T-helper 1 cell (primary cell): ENCODE measurements around the gene ELK1.
A peak's percentile ranks its signal among the peaks of the same experiment; 100 is the strongest.

Source experiments
- DNase-seq, 5 donors: peaks; one replicate each; pipeline ENCODE4 v3.0.0-alpha.2; 2012 to 2020

Gene ELK1

GRCh38 chrX:47645530-47645929, 4.8 kb downstream of the ELK1 start:
- no peak for DNase-seq

DNA sequence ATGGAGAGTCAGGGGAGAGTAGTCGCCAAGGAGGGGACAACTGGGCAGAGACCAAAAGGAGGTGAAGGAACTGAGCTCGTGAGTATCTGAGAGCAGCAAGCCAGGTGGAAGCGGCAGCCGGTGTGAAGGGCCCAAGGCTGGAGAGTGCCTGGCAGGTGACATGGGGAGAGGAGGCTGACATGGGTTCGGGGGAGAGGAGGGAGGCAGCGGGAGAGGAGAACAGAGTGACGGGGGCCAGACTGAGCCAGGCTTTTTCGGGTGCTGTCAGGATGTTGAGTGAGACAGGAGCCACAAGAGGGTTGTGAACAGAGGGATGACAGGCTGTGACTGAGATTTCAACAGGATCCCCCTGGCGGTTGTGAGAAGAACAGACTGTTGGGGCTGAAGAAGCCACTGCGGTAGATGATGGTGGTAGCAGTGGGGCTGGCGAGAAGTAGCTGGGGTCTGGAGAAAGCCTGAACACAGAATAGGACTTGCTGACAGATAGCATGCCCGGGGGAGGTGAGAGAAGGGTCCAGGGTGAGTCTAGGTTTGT, 5.7 kb downstream of the ELK1 start:
- no peak for DNase-seq

DNA sequence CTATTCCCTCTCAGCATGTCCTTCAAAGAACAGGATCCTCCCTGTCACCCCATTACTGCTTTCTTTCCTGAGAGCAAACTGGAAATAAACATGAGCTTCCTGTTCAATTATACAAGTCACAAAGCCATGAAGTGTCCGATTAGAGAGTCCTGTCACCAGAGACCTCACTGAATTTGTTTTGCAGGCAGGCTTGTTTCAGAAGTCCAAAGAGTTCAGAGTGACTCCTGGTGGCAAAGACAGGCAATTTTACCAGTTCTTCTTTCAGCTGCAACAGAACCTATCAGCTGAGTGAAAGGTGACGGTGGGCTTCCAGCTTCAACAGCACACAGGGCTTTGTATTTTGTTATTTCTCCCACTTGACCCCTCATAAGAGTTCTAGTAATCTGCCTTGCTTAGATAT, 6.4 kb downstream of the ELK1 start:
- no peak for DNase-seq

DNA sequence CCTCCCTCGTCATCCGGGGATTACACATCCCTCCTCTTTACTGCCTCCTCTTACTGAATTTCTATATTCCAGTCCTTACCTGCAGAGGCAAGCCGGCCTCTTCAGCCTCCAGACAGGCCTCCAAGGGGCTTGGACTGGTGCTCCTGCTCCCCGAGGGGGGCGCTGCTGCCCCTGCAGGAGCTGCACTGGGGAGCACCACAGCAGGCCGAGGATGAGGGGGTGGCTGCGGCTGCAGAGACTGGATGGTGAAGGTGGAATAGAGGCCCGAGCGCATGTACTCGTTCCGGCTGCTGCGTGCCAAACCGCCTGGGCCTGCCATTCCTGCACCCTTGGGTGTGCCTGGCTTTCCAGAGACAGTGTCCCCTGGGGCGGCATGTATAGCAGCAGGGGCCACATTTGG, 11.5 kb downstream of the ELK1 start:
- DNase-seq: no peak

GRCh38 chrX:47637546-47638195, 12.7 kb downstream of the ELK1 start:
- peak in 1 of 5 donors; percentile 32 for DNase-seq

DNA sequence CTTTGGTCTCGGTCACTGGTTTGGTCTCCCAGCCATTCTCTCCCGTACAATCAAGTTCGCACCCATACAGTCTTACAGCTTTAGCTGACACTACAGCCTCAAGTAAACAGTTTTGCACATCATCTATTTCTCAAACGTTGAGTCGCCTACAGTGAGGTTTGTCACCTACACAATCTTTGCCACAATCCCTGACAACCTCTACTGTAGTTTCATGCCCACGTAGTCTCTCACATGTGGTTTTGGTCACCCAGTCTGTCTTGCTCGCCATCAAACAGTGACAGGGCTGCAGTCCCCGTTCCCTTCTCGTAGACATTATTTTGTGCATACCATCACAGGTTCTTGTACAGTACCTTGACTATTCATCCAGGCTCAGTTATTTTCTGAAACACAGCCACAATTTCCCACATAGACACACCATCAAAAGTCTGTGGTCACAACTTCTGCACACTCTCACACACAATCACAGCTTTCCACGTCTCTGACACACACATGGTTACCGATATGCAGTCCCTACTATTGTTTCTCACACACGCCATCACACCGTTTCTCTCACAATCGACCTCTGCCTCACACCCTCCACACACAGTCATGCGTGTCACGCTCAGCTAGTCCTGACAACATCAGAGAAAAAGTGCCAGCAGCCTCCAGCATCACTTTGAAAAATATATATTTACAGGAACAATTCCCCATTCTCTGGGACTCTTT, 15.3 kb downstream of the ELK1 start:
- peak in 1 of 5 donors; percentile 28 for DNase-seq

- no peak for DNase-seq
These were observed 16.4 kb downstream of the ELK1 start for GRCh38 chrX:47633689-47634590.

DNA sequence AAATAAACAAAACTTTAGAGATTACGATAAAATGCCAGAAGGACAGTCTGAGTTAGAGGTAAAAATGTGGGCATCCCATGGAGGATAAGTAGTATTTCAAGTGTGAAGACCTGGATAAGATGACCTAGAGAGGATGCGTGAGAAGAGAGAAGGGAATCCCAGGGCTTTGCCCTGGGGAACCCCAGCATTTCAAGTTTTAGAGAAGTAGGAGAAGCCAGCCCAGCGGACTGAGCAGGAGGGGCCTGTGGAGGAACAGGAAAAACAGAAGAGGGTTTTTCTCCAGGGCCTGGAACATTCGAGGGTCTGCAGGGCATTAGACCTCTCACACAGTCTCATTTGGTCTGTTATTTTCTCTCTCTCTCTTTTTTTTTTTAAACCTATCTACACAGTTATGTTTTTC, 17.7 kb downstream of the ELK1 start:
- DNase-seq: no peak

DNA sequence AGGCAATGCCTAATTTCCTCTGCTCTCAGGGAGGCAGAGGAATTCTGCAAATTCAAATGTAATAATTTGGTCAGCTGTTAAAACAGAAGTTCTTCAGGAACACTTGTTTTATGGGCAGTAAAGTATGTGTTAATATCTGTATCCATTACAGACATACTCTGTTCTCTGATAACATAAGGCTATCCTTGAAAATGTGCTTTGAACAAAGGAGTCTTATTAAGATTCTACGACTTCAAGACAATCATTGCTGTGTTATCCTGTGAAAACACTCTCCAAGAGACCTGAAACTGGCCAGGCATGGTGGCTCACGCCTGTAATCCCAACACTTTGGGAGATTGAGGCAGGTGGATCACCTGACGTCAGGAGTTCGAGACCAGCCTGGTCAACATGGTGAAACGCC, 18.7 kb downstream of the ELK1 start:
- no peak for DNase-seq

DNA sequence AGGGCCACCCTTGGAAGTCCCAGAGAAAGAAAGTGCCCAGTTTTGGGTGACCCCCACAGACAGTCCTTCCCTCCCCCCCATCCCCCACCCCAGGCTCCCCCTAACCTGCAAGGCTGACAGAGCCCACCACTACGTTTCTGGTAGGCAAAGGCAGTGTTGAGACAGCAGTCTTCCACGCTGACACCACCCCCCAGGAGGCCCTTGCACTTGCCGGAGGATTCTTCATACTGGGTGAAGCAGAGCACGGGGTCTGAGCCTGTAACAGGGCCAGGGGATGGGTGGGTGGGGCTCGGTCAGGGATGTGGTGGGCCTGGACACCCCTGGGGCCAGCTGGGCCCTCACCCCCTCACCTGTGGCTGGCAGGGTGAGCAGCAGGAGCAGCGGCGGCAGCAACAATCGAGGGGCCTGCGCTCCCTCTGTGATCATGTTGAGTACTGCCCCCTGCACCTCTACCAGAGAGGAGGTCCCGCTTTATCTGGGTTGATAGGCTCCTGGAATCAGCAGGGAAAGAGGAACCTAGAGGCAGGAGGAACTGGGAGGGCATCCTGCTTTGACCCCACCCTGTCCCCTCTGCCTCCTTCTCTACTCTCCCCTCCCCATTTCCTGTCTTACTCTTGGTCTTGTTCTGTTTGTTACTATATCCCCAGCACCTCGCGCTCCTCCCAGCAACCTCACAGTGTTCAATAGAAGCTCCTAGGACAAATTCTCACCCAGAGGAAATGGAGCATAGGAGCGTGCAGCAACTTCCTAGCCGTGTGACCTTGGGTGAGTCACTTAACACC, 20.8 kb downstream of the ELK1 start, which contains the start of gene CFP:
Gene CFP (minus strand): TSS at position 512 of the 782 bp plus-strand sequence. CDS start 86 bp downstream, at position 426.
- DNase-seq: peak in 1 of 5 donors; percentile 25

DNA sequence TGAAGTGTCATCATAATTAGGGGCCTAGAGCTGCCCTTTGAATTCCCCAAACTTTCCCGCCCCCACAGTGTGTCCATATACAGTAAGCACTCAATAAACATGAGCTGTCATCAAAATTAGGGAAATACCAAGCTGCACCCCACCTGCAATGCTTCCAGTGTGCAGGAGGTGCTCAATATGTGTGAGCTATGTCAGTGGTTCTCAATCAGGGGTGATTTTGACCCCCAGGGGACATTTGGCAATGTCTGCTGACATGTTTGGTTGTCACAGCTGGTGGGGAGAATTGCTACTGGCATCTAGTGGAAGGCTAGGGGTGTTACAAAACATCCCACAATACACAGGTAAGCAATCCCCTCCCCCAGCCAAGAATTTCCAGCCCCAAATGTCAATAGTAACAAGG, 21.4 kb downstream of the ELK1 start:
- DNase-seq: no peak

- no peak for DNase-seq
These were observed 25.0 kb downstream of the ELK1 start for GRCh38 chrX:47625365-47625764.

GRCh38 chrX:47623540-47624027, 26.8 kb downstream of the ELK1 start:
- peak in 4 of 5 donors; percentile 18 to 30 (median 23) for DNase-seq

- DNase-seq: no peak
These were observed 28.5 kb downstream of the ELK1 start for GRCh38 chrX:47621851-47622250.

GRCh38 chrX:47620303-47620685, 30.1 kb downstream of the ELK1 start:
- no peak for DNase-seq

GRCh38 chrX:47619486-47620302, 30.7 kb downstream of the ELK1 start, which contains the start of gene SYN1:
TSS of gene SYN1 (minus strand) at chrX:47619857. CDS start at chrX:47619728, 129 bp downstream.
- DNase-seq: peak; percentile 61 to 79 (median 71)

DNA sequence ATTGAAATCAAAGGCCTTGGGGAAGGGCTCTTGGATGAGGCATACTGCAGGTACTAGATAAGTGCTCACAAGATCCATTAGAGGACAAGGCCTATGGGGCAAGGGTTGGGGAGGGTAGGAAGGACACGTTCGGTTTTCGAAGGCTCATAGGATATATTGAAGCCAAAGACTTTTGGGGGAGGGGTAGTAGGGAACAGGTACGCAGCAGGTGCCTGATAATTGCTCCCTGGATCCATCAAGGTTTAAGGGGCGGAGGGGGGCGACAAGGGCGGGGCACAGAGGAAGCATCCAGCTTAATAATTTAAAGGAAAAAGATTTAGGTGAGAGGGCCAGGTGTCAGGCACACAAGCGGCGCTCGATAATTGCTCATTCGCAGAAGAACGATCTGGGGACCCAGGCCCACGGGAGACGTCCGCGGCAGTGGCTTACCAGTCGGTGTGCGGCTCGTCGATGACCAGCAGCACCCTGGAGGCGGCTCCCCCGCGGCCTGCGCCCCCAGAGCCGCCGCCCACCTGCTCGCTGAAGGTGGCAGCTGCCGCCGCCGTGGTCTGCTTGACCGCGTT, 31.4 kb downstream of the ELK1 start:
- no peak for DNase-seq

DNA sequence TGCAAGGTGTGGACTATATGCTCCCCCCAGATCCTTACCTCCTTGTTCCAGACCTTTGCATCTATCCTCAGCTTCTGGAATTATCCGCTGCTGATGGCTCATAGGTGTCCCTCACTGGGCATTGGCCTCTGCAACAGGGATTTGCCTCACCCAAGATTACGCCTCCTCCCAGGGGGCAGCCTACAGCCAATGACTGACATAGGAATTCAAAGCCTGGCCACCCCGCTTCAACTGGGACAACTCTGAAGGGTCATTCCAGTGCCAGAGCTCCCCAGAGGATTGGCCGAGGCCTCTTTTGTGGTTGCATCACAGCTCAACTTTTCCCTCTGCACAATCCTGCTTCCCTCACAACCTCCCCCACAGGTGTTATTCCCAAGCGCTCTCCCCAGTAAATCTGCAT, 35.7 kb downstream of the ELK1 start:
- no peak for DNase-seq

- no peak for DNase-seq
These were observed 37.3 kb downstream of the ELK1 start for GRCh38 chrX:47613082-47613481.

GRCh38 chrX:47612418-47612817, 37.9 kb downstream of the ELK1 start:
- DNase-seq: no peak

DNA sequence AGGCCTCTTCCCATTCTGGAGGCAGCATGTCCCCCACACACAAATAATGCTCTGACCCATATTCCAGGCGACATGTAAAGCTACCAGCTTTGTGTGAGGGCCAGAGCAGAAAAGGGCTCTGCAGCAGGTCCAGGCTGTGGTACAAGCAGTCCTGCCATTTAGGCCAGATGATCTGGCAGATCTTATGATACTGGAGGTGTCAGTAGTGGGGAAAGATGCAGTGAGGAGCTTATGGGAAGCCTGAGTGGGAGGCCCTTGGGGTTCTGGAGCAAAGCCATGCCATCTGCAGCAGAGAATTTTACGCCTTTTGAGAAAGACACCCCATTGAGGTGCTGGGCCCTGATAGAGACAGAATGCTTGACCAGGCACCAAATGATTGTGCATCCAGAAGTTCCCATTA, 38.4 kb downstream of the ELK1 start:
- no peak for DNase-seq
